K562 (cell line): ENCODE measurements around the gene ADAT3. TPM values are rescaled to one million over a fixed set of nuclear protein-coding genes. Genes with fewer than 3 reads are reported as not detected.

Source experiments
- BRD4 ChIP-seq: fragments of 200-600 bp; sonication (generic); IDR thresholded peaks from 2 replicates; pipeline ENCODE4 v1.6.1; 2017; ENCODE audit warnings: inconsistent platforms
- E2F8 ChIP-seq: fragments of 450-650 bp; IDR thresholded peaks from 2 replicates; pipeline ENCODE4 v1.7.1; 2018; ENCODE audit warnings: mild to moderate bottlenecking, low read depth; ENCODE audit not compliant: partially characterized antibody
- EWSR1 ChIP-seq: fragments of 450-650 bp; IDR thresholded peaks from 2 replicates; pipeline ENCODE4 v1.6.1; 2018; ENCODE audit warnings: borderline replicate concordance, mild to moderate bottlenecking, low read depth, moderate library complexity; ENCODE audit not compliant: partially characterized antibody
- GABPB1 ChIP-seq: sonication (generic); formaldehyde crosslinking; IDR thresholded peaks from 2 replicates; pipeline ENCODE4 v1.8.0; 2022; ENCODE audit warnings: mild to moderate bottlenecking, missing genetic modification reagents
- KHSRP ChIP-seq: fragments of 450-650 bp; IDR thresholded peaks from 2 replicates; pipeline ENCODE4 v1.6.1; 2017
- PCBP1 ChIP-seq: fragments of 200-400 bp; formaldehyde crosslinking; IDR thresholded peaks from 2 replicates; pipeline ENCODE4 v1.6.1; 2018; ENCODE audit warnings: mild to moderate bottlenecking, low read depth, low read length; ENCODE audit not compliant: poor library complexity, severe bottlenecking
- PPARD ChIP-seq: fragments of 250-450 bp; sonication (Bioruptor Pico); IDR thresholded peaks from 2 replicates; pipeline ENCODE4 v1.8.0; 2022; ENCODE audit warnings: inconsistent platforms, mild to moderate bottlenecking, moderate library complexity
- PTRF ChIP-seq: fragments of 450-650 bp; IDR thresholded peaks from 2 replicates; pipeline ENCODE4 v1.6.1; 2016; ENCODE audit warnings: mild to moderate bottlenecking, missing genetic modification characterization, missing compliant biosample characterization
- SIN3A ChIP-seq, 2 experiments: fragments of 150-350 bp in 1 of 2; IDR thresholded peaks; 2 replicates each; pipeline ENCODE4 v1.6.1; 2011 to 2016; ENCODE audit warnings: borderline replicate concordance in 2 of 2, low read depth in 2 of 2, low read length in 2 of 2, mild to moderate bottlenecking in 2 of 2, moderate library complexity in 2 of 2; ENCODE audit not compliant: control insufficient read depth in 1 of 2
- SOX6 ChIP-seq: fragments of 450-650 bp; IDR thresholded peaks from 2 replicates; pipeline ENCODE4 v1.6.1; 2014; ENCODE audit warnings: mild to moderate bottlenecking
- TGIF2 ChIP-seq: sonication (generic); formaldehyde crosslinking; IDR thresholded peaks from 2 replicates; pipeline ENCODE4 v1.8.1; 2022; ENCODE audit warnings: mild to moderate bottlenecking, missing genetic modification reagents, moderate library complexity
- polyA plus RNA-seq, 8 experiments: library from polyadenylated mRNA; depleted of rRNA in 4 of 8; stranded (reverse) in 5 of 8; unstranded in 3 of 8; fragments of >200 nt; fragmentation: Nextera tagmentation in 2 of 8; fragmentation: Illumina TruSeq in 1 of 8; extraction: Ambion mirVana in 2 of 8; extraction: Trizol in 1 of 8; gene quantifications; 2 replicates each; pipeline versions ENCODE4 v1.2.1 to v1.2.3, GENCODE V29; 2011 to 2014; ENCODE audit warnings: inconsistent platforms in 1 of 8, missing spikeins in 1 of 8
- total RNA-seq, 7 experiments: library from RNA; depleted of rRNA in 6 of 7; stranded (reverse); fragments of >200 nt in 6 of 7; fragmentation: Illumina TruSeq in 2 of 7; extraction: Trizol in 2 of 7; gene quantifications; 2 replicates each; pipeline versions ENCODE4 v1.2.1 to v1.2.3, GENCODE V29; 2011 to 2021; ENCODE audit warnings: low replicate concordance in 1 of 7
- TF ChIP-seq, protein P1 (sequence below): IDR thresholded peaks from 2 replicates; pipeline ENCODE4 v1.6.1; 2016; ENCODE audit warnings: missing genetic modification characterization, missing compliant biosample characterization
- TF ChIP-seq, protein P2 (sequence below): fragments of 250-450 bp; sonication (Bioruptor Pico); IDR thresholded peaks from 2 replicates; pipeline ENCODE4 v1.4.0; 2020
- TF ChIP-seq, protein P3 (sequence below): sonication (generic); formaldehyde crosslinking; IDR thresholded peaks from 2 replicates; pipeline ENCODE4 v1.8.0; 2022; ENCODE audit warnings: mild to moderate bottlenecking, missing genetic modification reagents

Gene ADAT3
- total and polyA plus RNA-seq, 9 of the 15 experiments (the other 6 are each of a cell fraction or from before 2014, with no cell fraction given): 0.67 to 15.6 (median 7.8) TPM; not detected in 4

DNA sequence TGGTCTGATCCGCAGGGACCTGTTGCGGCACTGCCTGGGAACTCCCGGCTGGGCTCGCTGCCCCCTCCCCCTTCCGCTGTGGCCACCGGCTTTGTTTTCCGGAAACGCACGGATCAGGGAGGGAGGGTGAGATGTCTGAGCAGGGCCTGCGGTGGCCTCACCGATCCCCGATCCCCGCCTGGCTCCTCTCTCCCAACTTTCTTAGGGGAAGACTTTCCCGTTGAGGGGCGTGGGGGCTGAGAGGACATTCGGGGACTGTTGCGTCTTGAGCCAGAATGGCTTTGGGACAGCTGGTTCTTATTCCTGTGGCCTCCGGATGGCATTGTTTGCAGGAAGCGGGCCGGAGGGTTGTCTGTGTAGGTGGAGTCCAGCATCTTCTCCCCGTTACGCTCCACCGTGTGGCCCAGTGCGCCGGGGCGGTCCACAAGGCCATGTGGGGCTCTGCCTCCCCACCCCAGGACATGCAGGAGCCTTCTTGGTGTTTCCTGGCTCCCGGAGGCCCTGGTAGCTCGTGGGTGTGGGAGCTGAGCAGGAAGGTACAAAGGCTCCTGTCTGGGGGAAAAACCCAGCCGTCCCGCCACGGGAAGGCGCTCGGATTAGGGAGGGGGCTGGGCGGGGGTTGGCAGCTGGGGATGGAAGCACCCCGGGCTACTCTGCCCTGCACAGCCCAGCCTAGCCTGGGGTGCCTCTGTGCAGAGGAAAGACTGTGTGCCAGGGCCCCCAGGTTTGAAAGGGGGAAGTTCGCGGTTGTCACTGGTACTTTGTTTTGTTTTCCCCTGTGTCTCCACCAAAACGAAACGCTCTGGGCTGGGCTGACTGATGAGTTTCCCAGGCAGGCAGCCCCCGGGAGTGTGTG, 37.1 kb downstream of the ADAT3 start (continued):
- peak; percentile 29 to 54; a peak in 2 of 4 replicates for TF ChIP-seq SIN3A (IDR thresholded peaks at IDR 0.05; ENCODE audit: borderline replicate concordance in 2 of 2, control insufficient read depth in 1 of 2, low read depth in 2 of 2, low read length in 2 of 2)
- TF ChIP-seq, protein P1, sequence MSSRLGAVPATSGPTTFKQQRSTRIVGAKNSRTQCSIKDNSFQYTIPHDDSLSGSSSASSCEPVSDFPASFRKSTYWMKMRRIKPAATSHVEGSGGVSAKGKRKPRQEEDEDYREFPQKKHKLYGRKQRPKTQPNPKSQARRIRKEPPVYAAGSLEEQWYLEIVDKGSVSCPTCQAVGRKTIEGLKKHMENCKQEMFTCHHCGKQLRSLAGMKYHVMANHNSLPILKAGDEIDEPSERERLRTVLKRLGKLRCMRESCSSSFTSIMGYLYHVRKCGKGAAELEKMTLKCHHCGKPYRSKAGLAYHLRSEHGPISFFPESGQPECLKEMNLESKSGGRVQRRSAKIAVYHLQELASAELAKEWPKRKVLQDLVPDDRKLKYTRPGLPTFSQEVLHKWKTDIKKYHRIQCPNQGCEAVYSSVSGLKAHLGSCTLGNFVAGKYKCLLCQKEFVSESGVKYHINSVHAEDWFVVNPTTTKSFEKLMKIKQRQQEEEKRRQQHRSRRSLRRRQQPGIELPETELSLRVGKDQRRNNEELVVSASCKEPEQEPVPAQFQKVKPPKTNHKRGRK: no peak
- peak; percentile 4 for TF ChIP-seq PCBP1
- no peak for TF ChIP-seq BRD4
- TF ChIP-seq, protein P2, sequence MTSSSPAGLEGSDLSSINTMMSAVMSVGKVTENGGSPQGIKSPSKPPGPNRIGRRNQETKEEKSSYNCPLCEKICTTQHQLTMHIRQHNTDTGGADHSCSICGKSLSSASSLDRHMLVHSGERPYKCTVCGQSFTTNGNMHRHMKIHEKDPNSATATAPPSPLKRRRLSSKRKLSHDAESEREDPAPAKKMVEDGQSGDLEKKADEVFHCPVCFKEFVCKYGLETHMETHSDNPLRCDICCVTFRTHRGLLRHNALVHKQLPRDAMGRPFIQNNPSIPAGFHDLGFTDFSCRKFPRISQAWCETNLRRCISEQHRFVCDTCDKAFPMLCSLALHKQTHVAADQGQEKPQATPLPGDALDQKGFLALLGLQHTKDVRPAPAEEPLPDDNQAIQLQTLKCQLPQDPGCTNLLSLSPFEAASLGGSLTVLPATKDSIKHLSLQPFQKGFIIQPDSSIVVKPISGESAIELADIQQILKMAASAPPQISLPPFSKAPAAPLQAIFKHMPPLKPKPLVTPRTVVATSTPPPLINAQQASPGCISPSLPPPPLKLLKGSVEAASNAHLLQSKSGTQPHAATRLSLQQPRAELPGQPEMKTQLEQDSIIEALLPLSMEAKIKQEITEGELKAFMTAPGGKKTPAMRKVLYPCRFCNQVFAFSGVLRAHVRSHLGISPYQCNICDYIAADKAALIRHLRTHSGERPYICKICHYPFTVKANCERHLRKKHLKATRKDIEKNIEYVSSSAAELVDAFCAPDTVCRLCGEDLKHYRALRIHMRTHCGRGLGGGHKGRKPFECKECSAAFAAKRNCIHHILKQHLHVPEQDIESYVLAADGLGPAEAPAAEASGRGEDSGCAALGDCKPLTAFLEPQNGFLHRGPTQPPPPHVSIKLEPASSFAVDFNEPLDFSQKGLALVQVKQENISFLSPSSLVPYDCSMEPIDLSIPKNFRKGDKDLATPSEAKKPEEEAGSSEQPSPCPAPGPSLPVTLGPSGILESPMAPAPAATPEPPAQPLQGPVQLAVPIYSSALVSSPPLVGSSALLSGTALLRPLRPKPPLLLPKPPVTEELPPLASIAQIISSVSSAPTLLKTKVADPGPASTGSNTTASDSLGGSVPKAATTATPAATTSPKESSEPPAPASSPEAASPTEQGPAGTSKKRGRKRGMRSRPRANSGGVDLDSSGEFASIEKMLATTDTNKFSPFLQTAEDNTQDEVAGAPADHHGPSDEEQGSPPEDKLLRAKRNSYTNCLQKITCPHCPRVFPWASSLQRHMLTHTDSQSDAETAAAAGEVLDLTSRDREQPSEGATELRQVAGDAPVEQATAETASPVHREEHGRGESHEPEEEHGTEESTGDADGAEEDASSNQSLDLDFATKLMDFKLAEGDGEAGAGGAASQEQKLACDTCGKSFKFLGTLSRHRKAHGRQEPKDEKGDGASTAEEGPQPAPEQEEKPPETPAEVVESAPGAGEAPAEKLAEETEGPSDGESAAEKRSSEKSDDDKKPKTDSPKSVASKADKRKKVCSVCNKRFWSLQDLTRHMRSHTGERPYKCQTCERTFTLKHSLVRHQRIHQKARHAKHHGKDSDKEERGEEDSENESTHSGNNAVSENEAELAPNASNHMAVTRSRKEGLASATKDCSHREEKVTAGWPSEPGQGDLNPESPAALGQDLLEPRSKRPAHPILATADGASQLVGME: no peak
- no peak for TF ChIP-seq EWSR1
- TF ChIP-seq, protein P3, sequence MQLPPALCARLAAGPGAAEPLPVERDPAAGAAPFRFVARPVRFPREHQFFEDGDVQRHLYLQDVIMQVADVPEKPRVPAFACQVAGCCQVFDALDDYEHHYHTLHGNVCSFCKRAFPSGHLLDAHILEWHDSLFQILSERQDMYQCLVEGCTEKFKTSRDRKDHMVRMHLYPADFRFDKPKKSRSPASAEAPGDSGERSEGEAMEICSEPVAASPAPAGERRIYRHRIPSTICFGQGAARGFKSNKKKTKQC: no peak
- TF ChIP-seq GABPB1 (CRISPR knock-in tag): peak; percentile 73; the same call in 1 of the 2 replicates
- TF ChIP-seq PTRF: no peak
- peak; percentile 30; the same call in 1 of the 2 replicates for TF ChIP-seq SOX6
- no peak for TF ChIP-seq PPARD
- no peak for TF ChIP-seq E2F8
- TF ChIP-seq TGIF2: no peak
- TF ChIP-seq KHSRP: no peak
